GM12865 (cell line): Measurements from ENCODE around the gene NUP37.

Source experiments
- DNase-seq: peaks from one replicate; pipeline ENCODE4 v3.0.0; 2010; ENCODE audit warnings: low read depth
- H3K4me3 ChIP-seq: 2 replicates; pipeline ENCODE4 v1.5.1; 2011; ENCODE audit warnings: mild to moderate bottlenecking, low read depth, low read length, control low read depth
- CTCF ChIP-seq: IDR thresholded peaks from 2 replicates; pipeline ENCODE4 v1.5.1; 2011; ENCODE audit warnings: low read length, control low read depth, low read depth, inconsistent platforms; ENCODE audit not compliant: insufficient read depth; ENCODE audit errors: missing control alignments

Gene NUP37

DNA sequence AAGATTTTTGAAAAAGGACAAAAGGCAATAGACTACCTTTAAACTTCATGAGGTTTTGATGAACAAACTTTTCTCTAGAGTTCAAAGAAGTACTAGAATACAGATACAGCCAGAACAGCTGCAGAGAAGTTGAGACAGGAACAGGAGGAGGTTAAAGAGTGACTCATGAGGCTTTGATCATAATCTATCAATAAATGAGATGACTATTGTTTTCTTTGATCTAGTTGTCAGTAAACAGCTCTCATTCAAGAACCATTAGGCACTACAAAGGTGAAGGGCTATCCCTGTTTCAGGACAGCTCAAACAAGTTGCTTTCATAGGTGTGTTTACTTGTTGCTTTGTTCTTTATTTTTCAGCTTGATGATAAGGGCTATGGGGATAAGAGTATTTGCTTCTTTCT is 60.6 kb downstream of the NUP37 start:
- TF ChIP-seq CTCF: no peak
- no peak overlapping the region for H3K4me3 ChIP-seq
- DNase-seq: peak; percentile 36

- H3K4me3 ChIP-seq: no peak overlapping the region
- TF ChIP-seq CTCF: no peak
- DNase-seq: no peak
These were observed 65.6 kb downstream of the NUP37 start for GRCh38 chr12:102054345-102054744.

DNA sequence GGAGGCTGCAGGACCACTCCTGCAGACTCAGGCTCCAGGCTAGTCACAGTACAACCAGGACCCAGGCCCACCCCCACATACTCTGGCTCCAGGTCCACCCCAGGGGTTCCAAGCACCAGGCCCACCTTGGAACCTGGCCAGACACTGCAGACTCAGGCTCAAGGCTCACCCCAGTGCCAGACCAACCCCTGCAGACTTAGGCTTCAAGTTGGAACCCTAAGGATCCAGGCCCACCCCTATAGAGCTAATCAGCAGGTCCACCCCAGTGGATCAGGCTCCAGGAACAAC is 66.9 kb downstream of the NUP37 start:
- H3K4me3 ChIP-seq: no peak overlapping the region
- TF ChIP-seq CTCF: no peak
- no peak for DNase-seq

- DNase-seq: no peak
- TF ChIP-seq CTCF: no peak
These were observed 67.5 kb downstream of the NUP37 start for GRCh38 chr12:102052192-102053061.

GRCh38 chr12:102051431-102051965 is 68.4 kb downstream of the NUP37 start:
- H3K4me3 ChIP-seq: no peak overlapping the region
- DNase-seq: no peak
- no peak for TF ChIP-seq CTCF

More at GRCh38 chr12:102052192-102053061, 67.5 kb downstream of the NUP37 start:
- no peak overlapping the region for H3K4me3 ChIP-seq

GRCh38 chr12:102050660-102051430 is 69.1 kb downstream of the NUP37 start:
- no peak for TF ChIP-seq CTCF
- no peak overlapping the region for H3K4me3 ChIP-seq
- no peak for DNase-seq
